ENCODE results near the gene NLGN1. TPM values are rescaled to one million over a fixed set of nuclear protein-coding genes. Genes with fewer than 3 reads are reported as not detected.

Gene NLGN1
- total RNA-seq, 2 donors from 2014 or later, result 0.36 to 11.7 TPM

- no peaks in the 10 kb centered on the region for H3K4me1 ChIP-seq (replicated peaks)
- 63% methylated on average over 1 of the region's 1 CpG for WGBS
- no peaks in the 10 kb centered on the region for H3K36me3 ChIP-seq
- no peak for DNase-seq (ENCODE audit: low spot score)
- TF ChIP-seq, protein P1, sequence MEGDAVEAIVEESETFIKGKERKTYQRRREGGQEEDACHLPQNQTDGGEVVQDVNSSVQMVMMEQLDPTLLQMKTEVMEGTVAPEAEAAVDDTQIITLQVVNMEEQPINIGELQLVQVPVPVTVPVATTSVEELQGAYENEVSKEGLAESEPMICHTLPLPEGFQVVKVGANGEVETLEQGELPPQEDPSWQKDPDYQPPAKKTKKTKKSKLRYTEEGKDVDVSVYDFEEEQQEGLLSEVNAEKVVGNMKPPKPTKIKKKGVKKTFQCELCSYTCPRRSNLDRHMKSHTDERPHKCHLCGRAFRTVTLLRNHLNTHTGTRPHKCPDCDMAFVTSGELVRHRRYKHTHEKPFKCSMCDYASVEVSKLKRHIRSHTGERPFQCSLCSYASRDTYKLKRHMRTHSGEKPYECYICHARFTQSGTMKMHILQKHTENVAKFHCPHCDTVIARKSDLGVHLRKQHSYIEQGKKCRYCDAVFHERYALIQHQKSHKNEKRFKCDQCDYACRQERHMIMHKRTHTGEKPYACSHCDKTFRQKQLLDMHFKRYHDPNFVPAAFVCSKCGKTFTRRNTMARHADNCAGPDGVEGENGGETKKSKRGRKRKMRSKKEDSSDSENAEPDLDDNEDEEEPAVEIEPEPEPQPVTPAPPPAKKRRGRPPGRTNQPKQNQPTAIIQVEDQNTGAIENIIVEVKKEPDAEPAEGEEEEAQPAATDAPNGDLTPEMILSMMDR (IDR thresholded peaks at IDR 0.05), result no peak
- no peak for TF ChIP-seq POLR2A (IDR thresholded peaks at IDR 0.05)
- no peak for TF ChIP-seq POLR2AphosphoS5 (IDR thresholded peaks at IDR 0.05)
- H3K27me3 ChIP-seq (replicated peaks; ENCODE audit: insufficient read depth), result no peaks in the 10 kb centered on the region
- H3K27ac ChIP-seq, result no peak overlapping the region
- H3K4me3 ChIP-seq, result no peak overlapping the region
- H3K9me3 ChIP-seq, result no peaks in the 10 kb centered on the region
- intact Hi-C loops (cut with DNase I), result no loop called here
Observed at GRCh38 chr3:174321548-174321947, 924.0 kb downstream of the NLGN1 start.

- Histone ChIP-seq H3K4me1 (replicated peaks) (no peaks in the 10 kb centered on the region), H3K36me3 (no peaks in the 10 kb centered on the region), H3K4me3 (no peak overlapping the region), H3K27ac (no peak overlapping the region), H3K9me3 (no peaks in the 10 kb centered on the region), H3K27me3 (replicated peaks; ENCODE audit: insufficient read depth) (no peaks in the 10 kb centered on the region)
- intact Hi-C loops (cut with DNase I), result no loop called here
- DNase-seq (ENCODE audit: low spot score), result no peak
- 94% methylated on average over 2 of the region's 2 CpGs for WGBS
- no peak for TF ChIP-seq POLR2A (IDR thresholded peaks at IDR 0.05)
- TF ChIP-seq, protein P1 (IDR thresholded peaks at IDR 0.05), result no peak
- TF ChIP-seq POLR2AphosphoS5 (IDR thresholded peaks at IDR 0.05), result no peak
Observed at GRCh38 chr3:174322789-174323188, 925.2 kb downstream of the NLGN1 start.

DNA sequence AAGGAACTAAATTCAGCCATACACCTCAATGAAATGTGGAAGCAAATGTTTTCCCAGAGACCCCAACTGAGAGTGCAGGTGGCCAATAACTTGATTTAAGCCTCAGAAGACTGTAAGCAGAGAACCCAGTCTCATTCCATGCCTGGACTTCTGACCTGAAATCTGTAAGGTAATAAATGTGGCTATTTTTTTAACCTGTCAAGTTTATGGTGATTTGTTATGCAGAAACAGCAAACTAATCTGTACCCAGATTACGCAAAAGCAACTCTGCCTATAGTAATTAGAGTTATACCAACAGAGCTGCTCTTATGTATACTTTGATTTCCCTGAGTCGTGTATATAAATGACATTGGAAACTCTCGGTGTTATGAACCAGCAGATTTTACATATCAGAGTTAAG, 927.6 kb downstream of the NLGN1 start:
- H3K9me3 ChIP-seq, result no peaks in the 10 kb centered on the region
- H3K4me1 ChIP-seq (replicated peaks), result no peaks in the 10 kb centered on the region
- TF ChIP-seq, protein P1 (IDR thresholded peaks at IDR 0.05), result no peak
- TF ChIP-seq POLR2A (IDR thresholded peaks at IDR 0.05) (no peak), POLR2AphosphoS5 (IDR thresholded peaks at IDR 0.05) (no peak)
- H3K27me3 ChIP-seq (replicated peaks; ENCODE audit: insufficient read depth), result no peaks in the 10 kb centered on the region
- no peak for DNase-seq (ENCODE audit: low spot score)
- intact Hi-C loops (cut with DNase I), result no loop called here
- 92% methylated on average over 3 of the region's 3 CpGs for WGBS
- H3K27ac ChIP-seq, result no peak overlapping the region
- H3K36me3 ChIP-seq, result no peaks in the 10 kb centered on the region
- no peak overlapping the region for H3K4me3 ChIP-seq

DNA sequence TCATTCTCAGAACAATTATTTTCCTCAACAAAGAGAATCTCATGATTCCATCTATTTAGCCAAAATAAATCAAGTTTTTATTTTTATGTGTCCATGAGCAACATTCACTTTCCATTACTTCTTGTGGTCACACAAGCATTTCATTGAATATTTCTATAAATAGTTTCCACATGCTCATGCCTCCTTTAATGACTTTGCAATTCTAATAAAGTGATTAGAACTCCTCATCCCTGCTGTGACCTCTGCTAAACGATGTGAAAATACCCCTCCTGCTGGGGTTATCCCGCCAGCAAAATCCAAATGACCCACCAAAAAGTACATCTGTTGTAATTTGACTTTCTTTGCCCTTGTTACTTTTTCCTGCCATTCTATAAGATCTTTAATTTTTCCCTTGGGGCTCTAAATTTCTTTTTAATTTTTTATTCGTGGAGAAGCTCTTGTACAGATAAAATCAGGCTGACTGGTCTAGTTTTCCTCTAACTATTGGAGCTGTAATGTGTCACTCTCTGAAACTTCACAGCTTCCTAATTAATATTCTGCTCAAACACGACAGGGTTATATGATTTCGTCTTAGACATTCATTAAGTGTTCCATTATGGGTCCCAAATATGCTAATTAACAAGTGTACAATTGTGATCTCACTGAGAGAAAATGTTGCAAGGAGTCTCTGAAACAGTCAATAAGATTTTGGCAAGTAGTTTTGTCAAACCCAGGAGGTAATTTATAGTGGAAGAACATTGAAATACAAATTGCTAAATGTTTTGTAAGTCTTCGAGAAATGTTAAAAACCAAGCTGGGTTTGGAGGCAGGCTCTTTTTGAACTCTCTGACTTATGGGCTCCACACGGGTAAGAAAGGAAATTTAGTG, 928.5 kb downstream of the NLGN1 start:
- 65% methylated on average over 7 of the region's 7 CpGs for WGBS
- H3K9me3 ChIP-seq, result no peaks in the 10 kb centered on the region
- no peak overlapping the region for H3K27ac ChIP-seq
- no peak for DNase-seq (ENCODE audit: low spot score)
- intact Hi-C loops (cut with DNase I), result no loop called here
- no peaks in the 10 kb centered on the region for H3K4me1 ChIP-seq (replicated peaks)
- no peak overlapping the region for H3K4me3 ChIP-seq
- H3K36me3 ChIP-seq, result no peaks in the 10 kb centered on the region
- H3K27me3 ChIP-seq (replicated peaks; ENCODE audit: insufficient read depth), result no peaks in the 10 kb centered on the region
- TF ChIP-seq POLR2A (IDR thresholded peaks at IDR 0.05) (no peak), POLR2AphosphoS5 (IDR thresholded peaks at IDR 0.05) (no peak)
- TF ChIP-seq, protein P1 (IDR thresholded peaks at IDR 0.05), result no peak

GRCh38 chr3:174329321-174329720, 931.8 kb downstream of the NLGN1 start:
- no peak for DNase-seq (ENCODE audit: low spot score)
- H3K36me3 ChIP-seq, result no peaks in the 10 kb centered on the region
- H3K9me3 ChIP-seq, result no peaks in the 10 kb centered on the region
- WGBS, result 98% methylated on average over 3 of the region's 3 CpGs
- H3K4me3 ChIP-seq, result no peak overlapping the region
- TF ChIP-seq POLR2A (IDR thresholded peaks at IDR 0.05) (no peak), POLR2AphosphoS5 (IDR thresholded peaks at IDR 0.05) (no peak)
- TF ChIP-seq, protein P1 (IDR thresholded peaks at IDR 0.05), result no peak
- intact Hi-C loops (cut with DNase I), result no loop called here
- no peak overlapping the region for H3K27ac ChIP-seq
- no peaks in the 10 kb centered on the region for H3K27me3 ChIP-seq (replicated peaks; ENCODE audit: insufficient read depth)
- no peaks in the 10 kb centered on the region for H3K4me1 ChIP-seq (replicated peaks)
